Loucy (cell line): ENCODE measurements around the gene CNPPD1.

ENCODE experiments used
- H2AFZ ChIP-seq: fragments of 200-600 bp; sonication (generic); 2 replicates; pipeline ENCODE4 v1.6.0; 2016; ENCODE audit warnings: antibody characterized with exemption, mild to moderate bottlenecking, low read length, moderate library complexity
- H3F3A ChIP-seq: fragments of 200-600 bp; 2 replicates; pipeline ENCODE4 v1.6.0; 2016; ENCODE audit warnings: antibody characterized with exemption, low read depth, mild to moderate bottlenecking
- H3K27me3 ChIP-seq: fragments of 200-600 bp; sonication (generic); 2 replicates; pipeline ENCODE4 v1.6.1; 2014; ENCODE audit warnings: low read length, mild to moderate bottlenecking; ENCODE audit not compliant: insufficient read depth, poor library complexity, severe bottlenecking
- H3K36me3 ChIP-seq: fragments of 200-600 bp; sonication (generic); 2 replicates; pipeline ENCODE4 v1.6.1; 2016; ENCODE audit warnings: low read length; ENCODE audit not compliant: insufficient read depth
- H3K4me1 ChIP-seq: fragments of 200-600 bp; sonication (generic); 2 replicates; pipeline ENCODE4 v1.5.1; 2014; ENCODE audit warnings: low read length, mild to moderate bottlenecking; ENCODE audit not compliant: insufficient read depth, poor library complexity, severe bottlenecking
- H3K4me2 ChIP-seq: fragments of 200-600 bp; sonication (generic); 2 replicates; pipeline ENCODE4 v1.6.0; 2014; ENCODE audit warnings: antibody characterized with exemption, low read length, low read depth, mild to moderate bottlenecking; ENCODE audit not compliant: poor library complexity, severe bottlenecking
- H3K4me3 ChIP-seq: fragments of 200-600 bp; sonication (generic); 2 replicates; pipeline ENCODE4 v1.5.1; 2014; ENCODE audit warnings: low read length, mild to moderate bottlenecking, mixed read lengths; ENCODE audit not compliant: poor library complexity, severe bottlenecking
- H3K79me2 ChIP-seq: fragments of 200-600 bp; sonication (generic); 2 replicates; pipeline ENCODE4 v1.6.1; 2014; ENCODE audit warnings: low read length; ENCODE audit not compliant: insufficient read depth
- H3K9ac ChIP-seq: fragments of 200-600 bp; sonication (generic); 2 replicates; pipeline ENCODE4 v1.6.0; 2014; ENCODE audit warnings: mild to moderate bottlenecking, low read depth, low read length, moderate library complexity; ENCODE audit not compliant: poor library complexity, severe bottlenecking
- H3K9me2 ChIP-seq: fragments of 200-600 bp; sonication (generic); replicated peaks from 2 replicates; pipeline ENCODE4 v1.6.1; 2016; ENCODE audit warnings: low read depth, low read length, mixed read lengths
- H3K9me3 ChIP-seq: fragments of 200-600 bp; sonication (generic); 2 replicates; pipeline ENCODE4 v1.6.1; 2014; ENCODE audit warnings: mild to moderate bottlenecking, antibody characterized with exemption, low read length, low read depth; ENCODE audit not compliant: insufficient read depth
- H4K20me1 ChIP-seq: fragments of 200-600 bp; sonication (generic); 2 replicates; pipeline ENCODE4 v1.6.0; 2014; ENCODE audit warnings: antibody characterized with exemption, low read length, mild to moderate bottlenecking; ENCODE audit not compliant: insufficient read depth, poor library complexity, severe bottlenecking
- EZH2phosphoT487 ChIP-seq: fragments of 200-600 bp; IDR thresholded peaks from 2 replicates; pipeline ENCODE4 v1.6.1; 2018; ENCODE audit warnings: antibody characterized with exemption, mild to moderate bottlenecking, moderate library complexity, borderline replicate concordance
- TF ChIP-seq, protein P1 (sequence below): fragments of 200-600 bp; sonication (generic); conservative IDR thresholded peaks from 2 replicates; pipeline ENCODE4 v1.5.1; 2014; ENCODE audit warnings: mild to moderate bottlenecking, antibody characterized with exemption, low read length

Gene CNPPD1

DNA sequence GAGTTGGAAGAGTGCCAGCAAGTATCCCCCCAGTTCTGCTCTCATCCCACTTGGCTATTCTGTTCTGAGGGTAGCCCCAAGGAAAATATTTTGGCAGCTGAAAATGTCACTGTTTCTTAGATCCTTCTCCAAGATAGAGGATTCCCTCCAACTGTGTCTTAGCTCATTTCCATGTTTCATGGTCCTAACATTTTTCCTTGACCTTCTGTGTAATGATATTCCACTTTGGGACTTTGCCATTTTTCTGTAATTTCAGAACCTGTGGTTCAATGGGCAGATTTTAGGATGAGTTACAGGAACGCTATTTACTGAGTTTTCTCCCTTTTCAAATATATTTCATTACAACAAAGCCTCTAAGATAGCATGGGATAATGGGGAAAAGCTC, 50.8 kb downstream of the CNPPD1 start:
- Histone ChIP-seq H3K9me2 (no peaks in the 10 kb centered on the region), H3K27me3 (no peaks in the 10 kb centered on the region), H3K4me3 (no peak overlapping the region), H3F3A (no peaks in the 10 kb centered on the region), H2AFZ (no peak overlapping the region), H3K36me3 (no peaks in the 10 kb centered on the region), H4K20me1 (no peaks in the 10 kb centered on the region), H3K4me1 (peaks cover 16% of the 10 kb centered on the region), H3K9me3 (no peaks in the 10 kb centered on the region), H3K4me2 (no peak overlapping the region), H3K79me2 (no peaks in the 10 kb centered on the region), H3K9ac (no peak overlapping the region)
- TF ChIP-seq, protein P1, sequence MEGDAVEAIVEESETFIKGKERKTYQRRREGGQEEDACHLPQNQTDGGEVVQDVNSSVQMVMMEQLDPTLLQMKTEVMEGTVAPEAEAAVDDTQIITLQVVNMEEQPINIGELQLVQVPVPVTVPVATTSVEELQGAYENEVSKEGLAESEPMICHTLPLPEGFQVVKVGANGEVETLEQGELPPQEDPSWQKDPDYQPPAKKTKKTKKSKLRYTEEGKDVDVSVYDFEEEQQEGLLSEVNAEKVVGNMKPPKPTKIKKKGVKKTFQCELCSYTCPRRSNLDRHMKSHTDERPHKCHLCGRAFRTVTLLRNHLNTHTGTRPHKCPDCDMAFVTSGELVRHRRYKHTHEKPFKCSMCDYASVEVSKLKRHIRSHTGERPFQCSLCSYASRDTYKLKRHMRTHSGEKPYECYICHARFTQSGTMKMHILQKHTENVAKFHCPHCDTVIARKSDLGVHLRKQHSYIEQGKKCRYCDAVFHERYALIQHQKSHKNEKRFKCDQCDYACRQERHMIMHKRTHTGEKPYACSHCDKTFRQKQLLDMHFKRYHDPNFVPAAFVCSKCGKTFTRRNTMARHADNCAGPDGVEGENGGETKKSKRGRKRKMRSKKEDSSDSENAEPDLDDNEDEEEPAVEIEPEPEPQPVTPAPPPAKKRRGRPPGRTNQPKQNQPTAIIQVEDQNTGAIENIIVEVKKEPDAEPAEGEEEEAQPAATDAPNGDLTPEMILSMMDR: no peak
- TF ChIP-seq EZH2phosphoT487: no peak

DNA sequence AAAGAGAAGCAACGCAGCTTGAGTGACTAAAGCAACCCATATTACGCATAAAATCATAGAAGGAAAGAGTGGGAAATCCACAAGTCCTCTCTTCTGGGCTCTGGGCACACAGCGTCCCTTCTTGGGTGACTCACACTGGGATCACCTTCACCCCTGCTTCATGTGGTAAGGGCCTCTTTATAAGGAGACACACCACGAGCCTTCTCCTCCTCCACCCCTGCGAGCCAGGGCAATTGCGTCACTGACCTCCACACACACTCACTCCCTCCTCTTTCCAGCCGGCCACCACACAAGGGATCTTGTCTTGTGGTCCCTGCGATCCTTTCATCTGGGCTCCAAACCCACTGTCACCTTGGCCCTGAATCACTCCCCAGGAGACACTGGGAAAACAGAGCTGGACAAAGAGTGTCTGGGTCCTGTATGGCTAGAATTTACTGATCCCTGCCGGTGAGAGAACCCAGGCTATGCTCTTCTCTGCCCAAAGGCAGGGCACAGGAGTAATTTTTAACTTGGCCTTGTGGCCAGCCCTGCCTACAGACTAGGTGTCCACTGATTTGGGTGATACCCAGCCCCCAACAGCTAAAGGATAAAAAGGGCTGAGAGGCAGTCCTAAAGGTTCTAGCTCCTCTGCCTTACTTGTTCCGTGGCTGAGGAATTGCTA, 51.4 kb downstream of the CNPPD1 start:
- TF ChIP-seq EZH2phosphoT487: no peak
- Histone ChIP-seq H3K79me2 (no peaks in the 10 kb centered on the region), H3K9ac (no peak overlapping the region), H3K9me2 (no peaks in the 10 kb centered on the region), H3F3A (no peaks in the 10 kb centered on the region), H3K4me1 (peaks cover 16% of the 10 kb centered on the region), H4K20me1 (no peaks in the 10 kb centered on the region), H3K4me3 (no peak overlapping the region), H3K36me3 (no peaks in the 10 kb centered on the region), H2AFZ (no peak overlapping the region), H3K9me3 (no peaks in the 10 kb centered on the region), H3K27me3 (no peaks in the 10 kb centered on the region), H3K4me2 (no peak overlapping the region)

DNA sequence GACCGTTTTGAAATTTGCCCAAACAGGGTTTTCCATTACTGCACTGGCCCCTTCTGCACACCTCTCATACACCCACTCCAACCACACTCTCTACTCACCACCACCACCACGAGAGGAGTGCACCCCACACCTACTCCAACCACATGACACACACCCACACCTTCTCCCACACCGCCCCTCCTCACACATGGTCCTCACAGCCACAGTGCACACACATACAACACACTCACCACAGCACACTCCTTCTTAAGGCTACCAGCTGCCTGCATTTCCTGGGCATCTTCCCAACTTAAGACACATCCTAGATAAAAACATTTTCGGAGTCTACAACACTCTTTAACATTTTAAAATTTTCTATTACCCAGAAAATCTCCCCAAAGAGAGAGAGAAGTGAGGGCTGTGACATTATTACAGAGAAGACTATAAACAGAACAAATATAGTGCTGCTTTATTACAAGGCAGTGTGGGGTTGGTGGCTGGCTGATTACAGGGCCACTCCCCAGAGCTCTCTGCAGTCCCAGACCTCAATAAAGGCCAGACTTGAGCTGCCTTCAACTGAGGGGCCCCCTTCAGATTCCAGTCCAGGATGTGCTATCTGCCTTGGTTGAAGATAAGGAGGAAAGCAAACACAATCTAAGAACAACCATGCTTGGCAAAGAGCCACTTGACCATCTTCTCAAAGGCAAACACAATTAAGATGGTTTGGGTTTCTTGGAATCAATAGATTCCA, 52.2 kb downstream of the CNPPD1 start:
- H3K9ac ChIP-seq: no peak overlapping the region
- no peak for TF ChIP-seq EZH2phosphoT487
- H2AFZ ChIP-seq: no peak overlapping the region
- H3K4me1 ChIP-seq: peaks cover 16% of the 10 kb centered on the region
- no peaks in the 10 kb centered on the region for H3K79me2 ChIP-seq
- H3K4me3 ChIP-seq: no peak overlapping the region
- no peaks in the 10 kb centered on the region for H3K36me3 ChIP-seq
- no peaks in the 10 kb centered on the region for H4K20me1 ChIP-seq
- H3K4me2 ChIP-seq: no peak overlapping the region
- no peaks in the 10 kb centered on the region for H3K9me3 ChIP-seq
- no peaks in the 10 kb centered on the region for H3K27me3 ChIP-seq
- no peaks in the 10 kb centered on the region for H3F3A ChIP-seq
- no peaks in the 10 kb centered on the region for H3K9me2 ChIP-seq

DNA sequence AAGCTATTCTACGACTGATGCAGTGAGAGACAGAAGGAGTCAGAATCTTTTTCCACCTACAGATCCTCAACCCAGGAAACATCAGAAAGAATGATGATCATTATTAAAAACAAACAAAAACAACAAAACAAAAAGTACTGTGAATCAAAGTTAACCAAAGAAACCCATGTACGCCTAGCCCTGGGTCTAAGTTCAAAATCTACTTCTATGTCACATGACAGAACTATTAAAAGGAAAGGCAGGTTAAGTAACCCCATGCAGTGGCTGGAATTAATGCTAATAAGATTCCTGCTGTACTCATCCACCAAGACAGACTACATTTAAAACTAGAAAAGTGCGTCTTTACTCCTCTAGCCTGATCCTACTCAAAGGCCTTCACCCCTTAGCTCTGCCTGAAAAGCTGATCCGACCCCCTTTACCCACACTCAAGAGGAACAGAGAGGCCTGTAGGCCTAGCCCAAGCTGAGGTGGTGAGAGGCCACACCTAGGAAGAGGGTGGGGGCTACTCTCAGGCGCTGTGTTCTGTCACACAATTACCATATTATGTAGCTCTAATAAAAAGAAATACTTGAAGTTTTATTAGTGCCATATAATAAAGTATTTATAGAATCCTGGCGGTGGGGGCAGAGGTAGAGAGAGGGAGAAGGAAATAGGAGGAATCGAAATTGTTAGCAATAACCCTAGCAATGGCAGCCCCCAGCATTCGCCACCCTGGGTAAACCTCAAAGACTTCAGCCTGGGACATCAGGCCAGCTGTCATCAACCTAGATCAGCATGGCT, 53.2 kb downstream of the CNPPD1 start:
- no peaks in the 10 kb centered on the region for H3K9me2 ChIP-seq
- no peaks in the 10 kb centered on the region for H3K79me2 ChIP-seq
- no peak overlapping the region for H3K4me2 ChIP-seq
- no peaks in the 10 kb centered on the region for H4K20me1 ChIP-seq
- no peaks in the 10 kb centered on the region for H3K36me3 ChIP-seq
- H3K4me1 ChIP-seq: peaks cover 14% of the 10 kb centered on the region
- no peak overlapping the region for H3K9ac ChIP-seq
- no peak overlapping the region for H3K4me3 ChIP-seq
- TF ChIP-seq EZH2phosphoT487: no peak
- TF ChIP-seq, protein P1: no peak
- no peaks in the 10 kb centered on the region for H3F3A ChIP-seq
- no peak overlapping the region for H2AFZ ChIP-seq
- no peaks in the 10 kb centered on the region for H3K9me3 ChIP-seq
- H3K27me3 ChIP-seq: no peaks in the 10 kb centered on the region
